Left ventricle myocardium inferior (tissue), 1 donor: ENCODE results near the gene CASS4. TPM values are rescaled to one million over a fixed set of nuclear protein-coding genes. Genes with fewer than 3 reads are reported as not detected.
A peak's percentile ranks its signal among the peaks of the same experiment; 100 is the strongest.

Source experiments
- DNase-seq: peaks from one replicate; pipeline ENCODE4 v3.0.0-alpha.2; 2020
- H3K27ac ChIP-seq: fragments of 200-600 bp; replicated peaks from 2 replicates; pipeline ENCODE4 v1.8.0; 2021
- H3K27me3 ChIP-seq: fragments of 200-600 bp; 2 replicates; pipeline ENCODE4 v1.8.0; 2021; ENCODE audit warnings: low read depth
- H3K36me3 ChIP-seq: fragments of 200-600 bp; 2 replicates; pipeline ENCODE4 v1.8.0; 2021
- H3K4me1 ChIP-seq: fragments of 200-600 bp; 2 replicates; pipeline ENCODE4 v1.8.0; 2021
- H3K4me3 ChIP-seq: fragments of 200-600 bp; 2 replicates; pipeline ENCODE4 v1.8.0; 2021; ENCODE audit warnings: mild to moderate bottlenecking, moderate library complexity
- H3K9me3 ChIP-seq: fragments of 200-600 bp; replicated peaks from 2 replicates; pipeline ENCODE4 v1.8.0; 2021
- CTCF ChIP-seq: fragments of 200-600 bp; IDR thresholded peaks from 2 replicates; pipeline ENCODE4 v1.8.0; 2021; ENCODE audit warnings: antibody characterized with exemption, mild to moderate bottlenecking, borderline replicate concordance
- intact Hi-C: fragments of 100-400 bp; cut with micrococcal nuclease; formaldehyde crosslinking; loops from one replicate; pipeline ENCODE4 v1.11.0; 2022
- total RNA-seq: library from RNA; stranded (reverse); fragmentation: NEBNext Ultra II Directional; extraction: Animal tissue kit (Norgen Biotek cat#: 25700); gene quantifications from one replicate; pipeline ENCODE4 v1.2.1, GENCODE V29; 2021
- donor health status: DM: no; HTN: yes; CAD: no; lungs with severe emphysema.

CASS4 gene
- total RNA-seq, 1 donor from 2014 or later: 0.47 TPM

- peak; percentile 94 for DNase-seq
- Histone ChIP-seq H3K9me3 (no peaks in the 10 kb centered on the region), H3K27me3 (no peaks in the 10 kb centered on the region), H3K36me3 (peaks cover 7% of the 10 kb centered on the region), H3K4me1 (peaks cover 30% of the 10 kb centered on the region), H3K27ac (peak within 1 kb of the TSS; percentile 86), H3K4me3 (peak within 1 kb of the TSS; percentile 91)
- intact Hi-C loops: loop anchor here (5.0 kb wide), 1 partner anchor 71 kb away; no protein-coding TSS in a partner anchor
- TF ChIP-seq CTCF: no peak
Measured at GRCh38 chr20:56468316-56469076, 56.4 kb downstream of the CASS4 start, which contains the start of gene RTF2. Gene RTF2 (plus strand): TSS chr20:56468627. CDS start chr20:56468698, 71 bp downstream.

GRCh38 chr20:56469077-56469449 lies 57.0 kb downstream of the CASS4 start:
- no peak for DNase-seq
- Histone ChIP-seq H3K4me1 (peaks cover 30% of the 10 kb centered on the region), H3K27me3 (no peaks in the 10 kb centered on the region), H3K36me3 (peaks cover 13% of the 10 kb centered on the region), H3K27ac (peak overlapping the region; percentile 86), H3K9me3 (no peaks in the 10 kb centered on the region), H3K4me3 (peak overlapping the region; percentile 91)
- intact Hi-C loops: loop anchor here (5.0 kb wide), 1 partner anchor 72 kb away; no protein-coding TSS in a partner anchor
- no peak for TF ChIP-seq CTCF

- intact Hi-C loops: no loop called here
- Histone ChIP-seq H3K4me1 (no peaks in the 10 kb centered on the region), H3K36me3 (peaks cover 89% of the 10 kb centered on the region), H3K27ac (no peak overlapping the region), H3K27me3 (no peaks in the 10 kb centered on the region), H3K4me3 (no peak overlapping the region), H3K9me3 (no peaks in the 10 kb centered on the region)
- TF ChIP-seq CTCF: no peak
- DNase-seq: no peak
Measured at GRCh38 chr20:56483970-56484369, 71.9 kb downstream of the CASS4 start.

GRCh38 chr20:56487216-56487615 lies 75.2 kb downstream of the CASS4 start:
- H3K4me3 ChIP-seq: no peak overlapping the region
- no peak for DNase-seq
- intact Hi-C loops: no loop called here
- H3K27me3 ChIP-seq: no peaks in the 10 kb centered on the region
- H3K4me1 ChIP-seq: no peaks in the 10 kb centered on the region
- peaks cover 82% of the 10 kb centered on the region for H3K36me3 ChIP-seq
- no peak overlapping the region for H3K27ac ChIP-seq
- no peaks in the 10 kb centered on the region for H3K9me3 ChIP-seq
- TF ChIP-seq CTCF: no peak

GRCh38 chr20:56488566-56488965 lies 76.5 kb downstream of the CASS4 start:
- Histone ChIP-seq H3K4me1 (no peaks in the 10 kb centered on the region), H3K36me3 (peaks cover 82% of the 10 kb centered on the region), H3K9me3 (no peaks in the 10 kb centered on the region), H3K4me3 (no peak overlapping the region), H3K27ac (no peak overlapping the region), H3K27me3 (no peaks in the 10 kb centered on the region)
- intact Hi-C loops: no loop called here
- DNase-seq: no peak
- TF ChIP-seq CTCF: no peak
